GM12878 (cell line): ENCODE data around the gene SLC36A2. TPM values are rescaled to one million over a fixed set of nuclear protein-coding genes. Genes with fewer than 3 reads are reported as not detected.

Experiments used
- ATAC-seq: fragments of 200-7000 bp; cut with Tn5 transposase; 3 replicates; pipeline ENCODE4 v1.9.1; 2020; ENCODE audit warnings: mild to moderate bottlenecking, moderate library complexity
- BruUV-seq: library from RNA; stranded (reverse); fragments of 400-500 nt; replicated peaks from 2 replicates; lab custom pipeline; 2021; lab: Mats Ljungman, UMichigan
- CTCF ChIA-PET: fragments of 300-600 bp; sonication (Branson Sonifier 250); formaldehyde crosslinking; extraction: SDS; loops from one replicate; lab custom pipeline; 2021; ENCODE audit warnings: inconsistent platforms; lab: Yijun Ruan, JAX
- POLR2A ChIA-PET: fragments of 350-600 bp; formaldehyde crosslinking; extraction: SDS; loops from one replicate; lab custom pipeline; 2021; ENCODE audit warnings: inconsistent platforms; lab: Charles Lee
- RAD21 ChIA-PET: fragments of 300-600 bp; sonication (Branson Sonifier 250); formaldehyde crosslinking; loops from one replicate; lab custom pipeline; 2023; ENCODE audit warnings: antibody characterized with exemption; ENCODE audit not compliant: unreplicated experiment; lab: Charles Lee
- SMC1A ChIA-PET: fragments of 300-600 bp; sonication (Branson Sonifier 250); formaldehyde crosslinking; loops from one replicate; lab custom pipeline; 2023; ENCODE audit not compliant: unreplicated experiment, uncharacterized antibody; lab: Charles Lee
- DNase-seq: peaks from one replicate; pipeline ENCODE4 v3.0.0-alpha.2; 2011; ENCODE audit warnings: low read depth, low spot score
- FAIRE-seq: peaks from 3 replicates; lab custom pipeline; 2011; peaks lifted over from hg19 to GRCh38; lab: Jason Lieb, UNC
- H2AFZ ChIP-seq: 2 replicates; pipeline ENCODE4 v1.6.0; 2011; ENCODE audit warnings: low read depth, low read length, control low read depth; ENCODE audit not compliant: control insufficient read depth
- H3K27ac ChIP-seq: 2 replicates; pipeline ENCODE4 v1.5.1; 2011; ENCODE audit warnings: control low read depth; ENCODE audit not compliant: control insufficient read depth, insufficient read depth
- H3K27me3 ChIP-seq, 2 experiments: replicated peaks in 1 of 2; 2 replicates each; pipeline versions ENCODE4 v1.6.0 to v1.6.1; 2011; ENCODE audit warnings: low read length in 1 of 2; ENCODE audit not compliant: control insufficient read depth in 2 of 2, insufficient read depth in 2 of 2
- H3K36me3 ChIP-seq, 2 experiments: 2 replicates each; pipeline ENCODE4 v1.5.1; 2011; ENCODE audit warnings: low read length in 1 of 2; ENCODE audit not compliant: control insufficient read depth in 2 of 2, insufficient read depth in 2 of 2
- H3K4me1 ChIP-seq: 2 replicates; pipeline ENCODE4 v1.6.1; 2011; ENCODE audit warnings: mild to moderate bottlenecking, low read length, moderate library complexity, mixed read lengths; ENCODE audit not compliant: control insufficient read depth, insufficient read depth
- H3K4me2 ChIP-seq: 2 replicates; pipeline ENCODE4 v1.6.0; 2011; ENCODE audit warnings: control low read depth; ENCODE audit not compliant: control insufficient read depth, insufficient read depth
- H3K4me3 ChIP-seq: fragments of 200-600 bp; sonication (generic); 2 replicates; pipeline ENCODE4 v1.5.1; 2016
- H3K79me2 ChIP-seq: 2 replicates; pipeline ENCODE4 v1.6.0; 2011; ENCODE audit warnings: low read length; ENCODE audit not compliant: control insufficient read depth, insufficient read depth
- H3K9ac ChIP-seq: 2 replicates; pipeline ENCODE4 v1.8.0; 2011; ENCODE audit warnings: low read length, control low read depth, mixed read lengths; ENCODE audit not compliant: control insufficient read depth, insufficient read depth
- H3K9me3 ChIP-seq: replicated peaks from 3 replicates; pipeline ENCODE4 v1.5.1; 2011; ENCODE audit warnings: mild to moderate bottlenecking, low read length; ENCODE audit not compliant: control insufficient read depth, insufficient read depth
- H4K20me1 ChIP-seq: 2 replicates; pipeline ENCODE4 v1.6.0; 2011; ENCODE audit not compliant: control insufficient read depth, insufficient read depth
- CBX3 ChIP-seq: fragments of 200-600 bp; sonication (generic); IDR thresholded peaks from 2 replicates; pipeline ENCODE4 v1.6.1; 2016; ENCODE audit warnings: low read depth, borderline replicate concordance
- CHD2 ChIP-seq: IDR thresholded peaks from 2 replicates; pipeline ENCODE4 v1.6.1; 2011; ENCODE audit warnings: low read depth, low read length, improper control_type of control experiment, borderline replicate concordance
- FOS ChIP-seq: IDR thresholded peaks from 3 replicates; pipeline ENCODE4 v1.6.1; 2011; ENCODE audit warnings: borderline replicate concordance; ENCODE audit not compliant: insufficient read length; ENCODE audit errors: extremely low read depth
- HDGF ChIP-seq: fragments of 450-650 bp; IDR thresholded peaks from 2 replicates; pipeline ENCODE4 v1.6.1; 2016; ENCODE audit warnings: antibody characterized with exemption
- JUND ChIP-seq: IDR thresholded peaks from 2 replicates; pipeline ENCODE4 v1.6.1; 2012; ENCODE audit warnings: low read depth, mild to moderate bottlenecking, low read length, improper control_type of control experiment, moderate library complexity
- MLLT1 ChIP-seq: fragments of 450-650 bp; IDR thresholded peaks from 2 replicates; pipeline ENCODE4 v1.6.1; 2016; ENCODE audit warnings: mild to moderate bottlenecking
- MTA2 ChIP-seq: fragments of 450-650 bp; IDR thresholded peaks from 2 replicates; pipeline ENCODE4 v1.6.1; 2016; ENCODE audit warnings: low read depth, mild to moderate bottlenecking, moderate library complexity
- MYB ChIP-seq: fragments of 150-350 bp; IDR thresholded peaks from 2 replicates; pipeline ENCODE4 v1.6.1; 2014; ENCODE audit warnings: mild to moderate bottlenecking, low read depth, low read length, borderline replicate concordance
- NFYB ChIP-seq: IDR thresholded peaks from 2 replicates; pipeline ENCODE4 v1.6.1; 2011; ENCODE audit warnings: low read depth, mild to moderate bottlenecking, low read length, improper control_type of control experiment, moderate library complexity; ENCODE audit not compliant: insufficient read depth
- PML ChIP-seq: IDR thresholded peaks from 2 replicates; pipeline ENCODE4 v1.6.1; 2012; ENCODE audit warnings: low read length, inconsistent platforms
- POLR2AphosphoS5 ChIP-seq: IDR thresholded peaks from 2 replicates; pipeline ENCODE4 v1.6.1; 2011; ENCODE audit warnings: mild to moderate bottlenecking, low read length, inconsistent platforms
- SP1 ChIP-seq: IDR thresholded peaks from one replicate; pipeline ENCODE4 v1.6.1; 2011; ENCODE audit warnings: low read depth, low read length
- TAF1 ChIP-seq: IDR thresholded peaks from 2 replicates; pipeline ENCODE4 v1.6.1; 2011; ENCODE audit warnings: mild to moderate bottlenecking, low read depth, low read length, borderline replicate concordance
- TCF3 ChIP-seq: IDR thresholded peaks from 2 replicates; pipeline ENCODE4 v1.6.1; 2012; ENCODE audit warnings: low read depth, mild to moderate bottlenecking, low read length, borderline replicate concordance; ENCODE audit not compliant: insufficient read depth
- ZBTB33 ChIP-seq: fragments of 450-650 bp; IDR thresholded peaks from 2 replicates; pipeline ENCODE4 v1.6.1; 2017; ENCODE audit warnings: mild to moderate bottlenecking
- ZZZ3 ChIP-seq: IDR thresholded peaks from 2 replicates; pipeline ENCODE4 v1.6.1; 2011; ENCODE audit warnings: low read depth; ENCODE audit not compliant: control insufficient read depth, insufficient read length
- WGBS: methylation state at CpG from one replicate; pipeline ENCODE4 v1.1.6; 2016; ENCODE audit warnings: low lambda C conversion rate; ENCODE audit not compliant: insufficient replicate concordance, insufficient coverage; ENCODE audit errors: missing lambda C conversion rate; 5-methylcytosine and 5-hydroxymethylcytosine counted together
- in situ Hi-C: fragments of 300-500 bp; cut with MboI; formaldehyde crosslinking; loops from 9 replicates; pipeline ENCODE4 v1.14.3; 2018; ENCODE audit warnings: mixed read lengths
- intact Hi-C: fragments of 100-400 bp; cut with micrococcal nuclease; formaldehyde crosslinking; loops from one replicate; pipeline ENCODE4 v1.14.2; 2022; ENCODE audit not compliant: unreplicated experiment
- polyA plus RNA-seq, 11 experiments: library from polyadenylated mRNA; depleted of rRNA in 4 of 11; unstranded in 6 of 11; stranded (reverse) in 5 of 11; fragments of >200 nt; fragmentation: Nextera tagmentation in 4 of 11; fragmentation: Illumina TruSeq in 1 of 11; extraction: Ambion mirVana in 4 of 11; extraction: Trizol in 1 of 11; gene quantifications; 1 replicate in 1 of 11; 2 replicates in 10 of 11; pipeline versions ENCODE4 v1.2.1 to v1.2.3, GENCODE V29; 2011 to 2016; ENCODE audit warnings: inconsistent platforms in 2 of 11, missing spikeins in 2 of 11, low read depth in 1 of 11
- total RNA-seq, 4 experiments: library from RNA; depleted of rRNA in 3 of 4; stranded (reverse); fragments of >200 nt in 3 of 4; fragmentation: Illumina TruSeq in 1 of 4; extraction: Trizol in 1 of 4; gene quantifications; 2 replicates each; pipeline versions ENCODE4 v1.2.1 to v1.2.3, GENCODE V29; 2013 to 2021

Gene SLC36A2
- total and polyA plus RNA-seq, 10 of the 15 experiments (the other 5 are each of a cell fraction or from before 2014, with no cell fraction given): not detected

- SMC1A ChIA-PET: interaction anchor here (0.6 to 7.0 kb wide), 5 partner anchors 21 to 169 kb away, joined by 3 to 49 read pairs (median 3); no protein-coding TSS in a partner anchor
Observed at GRCh38 chr5:151295138-151295537, 52.2 kb downstream of the SLC36A2 start.

DNA sequence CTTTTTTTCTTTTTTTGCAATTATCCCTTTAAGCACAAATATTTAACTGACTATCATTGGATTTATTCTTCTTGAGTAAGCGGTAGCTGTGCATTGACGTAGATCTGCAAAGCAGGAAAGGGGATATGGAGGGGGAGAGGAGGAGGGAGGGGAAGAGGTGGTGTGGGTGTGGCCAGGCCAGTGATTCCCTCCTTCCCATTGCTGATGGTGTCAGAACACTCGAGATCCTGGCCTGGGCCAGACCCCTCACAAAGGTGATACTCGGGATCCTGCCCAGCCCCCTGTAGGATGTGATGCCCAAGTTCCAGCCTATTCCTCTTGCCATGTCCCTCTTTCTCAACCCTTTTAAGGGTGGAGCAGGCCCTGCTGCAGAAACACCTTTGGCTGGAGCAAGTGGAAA lies 53.7 kb downstream of the SLC36A2 start:
- ChIA-PET RAD21 (no interaction called here), SMC1A (no interaction called here), CTCF (no interaction called here), POLR2A (no interaction called here)
- in situ Hi-C loops: no loop called here
- FAIRE-seq (no peak), ATAC-seq (no peak), DNase-seq (no peak)
- Histone ChIP-seq H4K20me1 (no peaks in the 10 kb centered on the region), H3K4me3 (no peak overlapping the region), H3K4me2 (no peak overlapping the region), H3K79me2 (no peaks in the 10 kb centered on the region), H3K27ac (no peak overlapping the region), H3K27me3 (no peaks in the 10 kb centered on the region), H2AFZ (no peak overlapping the region), H3K9ac (no peak overlapping the region), H3K36me3 (no peaks in the 10 kb centered on the region), H3K9me3 (no peaks in the 10 kb centered on the region), H3K4me1 (no peaks in the 10 kb centered on the region)
- BruUV-seq: no TSS peak
- intact Hi-C loops: no loop called here
- 55% methylated on average over 4 of the region's 4 CpGs for WGBS
- TF ChIP-seq FOS (no peak), CBX3 (no peak), NFYB (no peak), JUND (no peak), TCF3 (no peak), PML (no peak), ZBTB33 (no peak), HDGF (no peak), ZZZ3 (no peak), CHD2 (no peak), MTA2 (no peak), MYB (no peak), SP1 (no peak), TAF1 (no peak), MLLT1 (no peak)

More at GRCh38 chr5:151295138-151295537, 52.2 kb downstream of the SLC36A2 start:
- no peaks in the 10 kb centered on the region for H3K9me3 ChIP-seq
- no peak for DNase-seq
- no TSS peak for BruUV-seq
- H3K27ac ChIP-seq: no peak overlapping the region
- intact Hi-C loops: loop anchor here (5.0 kb wide), 2 partner anchors 73 to 168 kb away; partner anchors contain the start of gene CCDC69
- RAD21 ChIA-PET: interaction anchor here (3.3 kb wide), 1 partner anchor 40 kb away, joined by 33 read pairs; the partner anchor contains the start of gene GM2A
- POLR2A ChIA-PET: no interaction called here
- WGBS: 88% methylated on average over 5 of the region's 5 CpGs
- no peak overlapping the region for H3K4me3 ChIP-seq
- no peaks in the 10 kb centered on the region for H3K79me2 ChIP-seq
- no peak overlapping the region for H3K9ac ChIP-seq
- CTCF ChIA-PET: interaction anchor here (0.8 to 3.3 kb wide), 3 partner anchors 13 to 132 kb away, joined by 3 to 40 read pairs (median 5); no protein-coding TSS in a partner anchor
- no peak overlapping the region for H3K4me2 ChIP-seq
- H2AFZ ChIP-seq: no peak overlapping the region
- no peak for FAIRE-seq
- H3K27me3 ChIP-seq: no peaks in the 10 kb centered on the region; a peak in 1 of 4 replicates
- H3K36me3 ChIP-seq: no peaks in the 10 kb centered on the region
- H4K20me1 ChIP-seq: no peaks in the 10 kb centered on the region
- H3K4me1 ChIP-seq: no peaks in the 10 kb centered on the region
- TF ChIP-seq SP1: no peak
- TF ChIP-seq POLR2AphosphoS5: no peak
- in situ Hi-C loops: no loop called here
- no peak for ATAC-seq
